H1 (cell line): ENCODE data around the gene LRRTM3. TPM values are rescaled to one million over a fixed set of nuclear protein-coding genes. Genes with fewer than 3 reads are reported as not detected.

Source experiments
- CTCF ChIA-PET: fragments of 300-600 bp; sonication (Branson Sonifier 250); formaldehyde crosslinking; loops from one replicate; lab custom pipeline; 2021; ENCODE audit not compliant: partially characterized antibody; lab: Charles Lee
- POLR2A ChIA-PET: fragments of 300-600 bp; sonication (Branson Sonifier 250); formaldehyde crosslinking; loops from one replicate; lab custom pipeline; 2021; ENCODE audit warnings: inconsistent platforms; ENCODE audit not compliant: partially characterized antibody; lab: Charles Lee
- DNase-seq, 2 experiments: peaks; one replicate each; pipeline versions ENCODE4 v3.0.0 to v3.0.0-alpha.2; 2010 to 2022; ENCODE audit warnings: low spot score in 2 of 2, low read depth in 1 of 2, mixed read lengths in 1 of 2
- FAIRE-seq: peaks from 2 replicates; lab custom pipeline; 2011; peaks lifted over from hg19 to GRCh38; lab: Jason Lieb, UNC
- H2AFZ ChIP-seq: 2 replicates; pipeline ENCODE4 v1.8.1; 2012; ENCODE audit warnings: low read length, inconsistent platforms
- H2AK5ac ChIP-seq: 2 replicates; pipeline ENCODE4 v1.6.1; 2013; ENCODE audit warnings: low read depth, low read length
- H2BK120ac ChIP-seq: replicated peaks from 2 replicates; pipeline ENCODE3; 2013; ENCODE audit warnings: low read depth, low read length, inconsistent platforms
- H2BK12ac ChIP-seq: 2 replicates; pipeline ENCODE4 v1.6.1; 2013; ENCODE audit warnings: low read depth, low read length
- H2BK15ac ChIP-seq: 2 replicates; pipeline ENCODE4 v1.6.1; 2013; ENCODE audit warnings: low read length
- H2BK20ac ChIP-seq: 2 replicates; pipeline ENCODE4 v1.6.1; 2013; ENCODE audit warnings: low read length
- H2BK5ac ChIP-seq: 2 replicates; pipeline ENCODE4 v1.6.1; 2013; ENCODE audit warnings: low read depth, low read length
- H3K14ac ChIP-seq: 2 replicates; pipeline ENCODE4 v1.6.1; 2013; ENCODE audit warnings: inconsistent platforms; ENCODE audit not compliant: insufficient read length
- H3K18ac ChIP-seq: 2 replicates; pipeline ENCODE4 v1.6.1; 2013; ENCODE audit warnings: low read length; ENCODE audit errors: extremely low read depth
- H3K23ac ChIP-seq: 2 replicates; pipeline ENCODE4 v1.6.1; 2013; ENCODE audit warnings: inconsistent platforms; ENCODE audit not compliant: insufficient read length
- H3K23me2 ChIP-seq: 2 replicates; pipeline ENCODE4 v1.6.1; 2013; ENCODE audit warnings: low read depth, low read length
- H3K27ac ChIP-seq: 2 replicates; pipeline ENCODE4 v1.6.1; 2011; ENCODE audit warnings: low read depth, low read length, inconsistent platforms
- H3K27me3 ChIP-seq, 4 experiments: replicated peaks in 1 of 4; 1 replicate in 1 of 4; 2 replicates in 3 of 4; pipeline versions ENCODE4 v1.6.1 to v1.8.1; 2011 to 2013; ENCODE audit warnings: low read length in 3 of 4, mild to moderate bottlenecking in 3 of 4, inconsistent platforms in 2 of 4, mixed read lengths in 2 of 4, moderate library complexity in 1 of 4; ENCODE audit not compliant: control insufficient read depth in 3 of 4, insufficient read depth in 3 of 4; ENCODE audit errors: extremely low read depth in 1 of 4
- H3K36me3 ChIP-seq, 4 experiments: 2 replicates each; pipeline versions ENCODE4 v1.6.1 to v1.8.1; 2011 to 2013; ENCODE audit warnings: mild to moderate bottlenecking in 4 of 4, low read length in 3 of 4, moderate library complexity in 2 of 4, control low read depth in 1 of 4, inconsistent platforms in 1 of 4; ENCODE audit not compliant: insufficient read depth in 4 of 4, control insufficient read depth in 2 of 4
- H3K4ac ChIP-seq: replicated peaks from 2 replicates; pipeline ENCODE3; 2013; ENCODE audit warnings: low read length, low read depth, mixed read lengths, inconsistent platforms; ENCODE audit not compliant: insufficient read length
- H3K4me1 ChIP-seq, 4 experiments: replicated peaks in 1 of 4; 1 replicate in 1 of 4; 2 replicates in 3 of 4; pipeline versions ENCODE4 v1.6.1 to v1.8.1; 2011 to 2013; ENCODE audit warnings: low read length in 3 of 4, inconsistent platforms in 2 of 4, mixed read lengths in 1 of 4; ENCODE audit not compliant: insufficient read depth in 4 of 4, control insufficient read depth in 3 of 4
- H3K4me2 ChIP-seq, 2 experiments: 2 replicates each; pipeline versions ENCODE4 v1.6.1 to v1.8.1; 2011 to 2013; ENCODE audit warnings: low read depth in 2 of 2, low read length in 2 of 2, control low read depth in 1 of 2, inconsistent platforms in 1 of 2, mild to moderate bottlenecking in 1 of 2; ENCODE audit not compliant: insufficient read depth in 1 of 2
- H3K4me3 ChIP-seq, 4 experiments: fragments of 200-600, 300-600 bp in 1 of 4; sonication (generic), shearing (Covaris generic), sonication (Bioruptor Twin) in 1 of 4; 2 replicates each; pipeline versions ENCODE4 v1.5.1 to v1.8.1; 2011 to 2016; ENCODE audit warnings: low read length in 4 of 4, low read depth in 3 of 4, control low read depth in 2 of 4, inconsistent platforms in 2 of 4, mild to moderate bottlenecking in 2 of 4, mixed read lengths in 1 of 4, moderate library complexity in 1 of 4; ENCODE audit not compliant: insufficient read depth in 2 of 4; ENCODE audit errors: extremely low read depth in 1 of 4
- H3K56ac ChIP-seq: replicated peaks from 2 replicates; pipeline ENCODE3; 2013; ENCODE audit warnings: low read depth, mild to moderate bottlenecking, mixed read lengths, low read length, inconsistent platforms; ENCODE audit not compliant: insufficient read length
- H3K79me1 ChIP-seq: 2 replicates; pipeline ENCODE4 v1.6.1; 2013; ENCODE audit warnings: low read depth, low read length, control low read depth
- H3K79me2 ChIP-seq, 2 experiments: 2 replicates each; pipeline versions ENCODE4 v1.6.1 to v1.8.1; 2012 to 2013; ENCODE audit warnings: low read length in 2 of 2, mild to moderate bottlenecking in 2 of 2, inconsistent platforms in 1 of 2; ENCODE audit not compliant: insufficient read depth in 2 of 2, control insufficient read depth in 1 of 2
- H3K9ac ChIP-seq, 4 experiments: replicated peaks in 1 of 4; 1 replicate in 1 of 4; 2 replicates in 3 of 4; pipeline versions ENCODE4 v1.6.1 to v1.8.1; 2011 to 2013; ENCODE audit warnings: low read depth in 3 of 4, low read length in 3 of 4, control low read depth in 2 of 4, mild to moderate bottlenecking in 2 of 4, moderate library complexity in 2 of 4, inconsistent platforms in 1 of 4; ENCODE audit errors: extremely low read depth in 1 of 4
- H3K9me3 ChIP-seq, 2 experiments: 2 replicates each; pipeline versions ENCODE4 v1.6.1 to v1.8.1; 2012 to 2013; ENCODE audit warnings: mild to moderate bottlenecking in 2 of 2, moderate library complexity in 2 of 2, control low read depth in 1 of 2, inconsistent platforms in 1 of 2, low read depth in 1 of 2, low read length in 1 of 2, mixed read lengths in 1 of 2; ENCODE audit not compliant: insufficient read depth in 2 of 2
- H4K20me1 ChIP-seq, 2 experiments: replicated peaks in 1 of 2; 2 replicates each; pipeline versions ENCODE3 to v1.8.1; 2011 to 2013; ENCODE audit warnings: inconsistent platforms in 2 of 2, low read length in 2 of 2, mild to moderate bottlenecking in 1 of 2; ENCODE audit not compliant: insufficient read depth in 2 of 2, control insufficient read depth in 1 of 2
- H4K5ac ChIP-seq: 2 replicates; pipeline ENCODE4 v1.6.1; 2013; ENCODE audit warnings: low read length, low read depth, mixed read lengths, inconsistent platforms; ENCODE audit not compliant: insufficient read length
- H4K8ac ChIP-seq: 2 replicates; pipeline ENCODE4 v1.8.0; 2013; ENCODE audit warnings: mild to moderate bottlenecking, moderate library complexity, low read length, inconsistent platforms; ENCODE audit not compliant: insufficient read depth; ENCODE audit errors: extremely low read depth
- H4K91ac ChIP-seq: replicated peaks from 2 replicates; pipeline ENCODE3; 2013; ENCODE audit warnings: low read length, mixed read lengths, inconsistent platforms; ENCODE audit not compliant: insufficient read length
- ASH2L ChIP-seq: fragments of 200-600, 300-600 bp; sonication (generic); IDR thresholded peaks from one replicate; pipeline ENCODE4 v1.7.1; 2017; ENCODE audit warnings: low read length
- BACH1 ChIP-seq: IDR thresholded peaks from 2 replicates; pipeline ENCODE4 v1.6.1; 2012; ENCODE audit warnings: low read length, improper control_type of control experiment
- CHD1 ChIP-seq: IDR thresholded peaks from 2 replicates; pipeline ENCODE4 v1.6.1; 2012; ENCODE audit warnings: low read depth, low read length, improper control_type of control experiment
- CHD2 ChIP-seq: IDR thresholded peaks from 2 replicates; pipeline ENCODE4 v1.6.1; 2012; ENCODE audit warnings: low read length, improper control_type of control experiment
- FOSL1 ChIP-seq: IDR thresholded peaks from 2 replicates; pipeline ENCODE4 v1.6.1; 2011; ENCODE audit warnings: mild to moderate bottlenecking, low read depth, low read length, moderate library complexity; ENCODE audit not compliant: insufficient read depth
- GABPA ChIP-seq: IDR thresholded peaks from 2 replicates; pipeline ENCODE4 v1.6.1; 2011; ENCODE audit warnings: mild to moderate bottlenecking, low read length, moderate library complexity, borderline replicate concordance; ENCODE audit not compliant: insufficient read depth
- NRF1 ChIP-seq: IDR thresholded peaks from 2 replicates; pipeline ENCODE4 v1.6.1; 2011; ENCODE audit warnings: mild to moderate bottlenecking, low read depth, low read length, improper control_type of control experiment
- RFX5 ChIP-seq: IDR thresholded peaks from 2 replicates; pipeline ENCODE4 v1.6.1; 2011; ENCODE audit warnings: low read depth, low read length, improper control_type of control experiment, borderline replicate concordance
- RNF2 ChIP-seq: fragments of 200-900, 300-1000 bp; sonication (generic); IDR thresholded peaks from 2 replicates; pipeline ENCODE4 v1.7.1; 2016; ENCODE audit warnings: borderline replicate concordance, low read depth, mild to moderate bottlenecking, antibody characterized with exemption, low read length; ENCODE audit not compliant: poor library complexity, severe bottlenecking; ENCODE audit errors: missing control alignments
- RXRA ChIP-seq: IDR thresholded peaks from 2 replicates; pipeline ENCODE4 v1.6.1; 2011; ENCODE audit warnings: low read depth, mild to moderate bottlenecking, low read length, moderate library complexity; ENCODE audit not compliant: insufficient read depth
- SIN3A ChIP-seq, 2 experiments: IDR thresholded peaks in 1 of 2; conservative IDR thresholded peaks in 1 of 2; 2 replicates each; pipeline ENCODE4 v1.6.1; 2011 to 2012; ENCODE audit warnings: low read length in 2 of 2, improper control_type of control experiment in 1 of 2, low read depth in 1 of 2, mild to moderate bottlenecking in 1 of 2
- SIRT6 ChIP-seq: IDR thresholded peaks from one replicate; pipeline ENCODE4 v1.7.1; 2012; ENCODE audit warnings: low read length, inconsistent platforms
- TEAD4 ChIP-seq: IDR thresholded peaks from 2 replicates; pipeline ENCODE4 v1.6.1; 2012; ENCODE audit warnings: low read depth, low read length, inconsistent platforms, mixed read lengths
- WGBS, 2 experiments: shearing (Covaris generic) in 1 of 2; methylation state at CpG; one replicate each; pipeline versions ENCODE4 v1.1.6 to v1.1.7; 2013 to 2015; ENCODE audit warnings: low lambda C conversion rate in 2 of 2, mixed read lengths in 2 of 2, inconsistent platforms in 1 of 2, low coverage in 1 of 2, missing lambda C conversion rate in 1 of 2; ENCODE audit not compliant: insufficient replicate concordance in 2 of 2, insufficient coverage in 1 of 2, insufficient read length in 1 of 2; ENCODE audit errors: extremely low coverage in 1 of 2, missing lambda C conversion rate in 1 of 2; 5-methylcytosine and 5-hydroxymethylcytosine counted together
- polyA plus RNA-seq, 7 experiments: library from polyadenylated mRNA; depleted of rRNA in 3 of 7; stranded (reverse) in 5 of 7; unstranded in 2 of 7; fragments of >200 nt in 5 of 7; fragments of 200-250 nt in 2 of 7; gene quantifications; 1 replicate in 5 of 7; 2 replicates in 1 of 7; 4 replicates in 1 of 7; pipeline versions ENCODE4 v1.2.1 to v1.2.3, GENCODE V29; 2011 to 2013; ENCODE audit warnings: missing spikeins in 2 of 7, mixed read lengths in 2 of 7
- total RNA-seq: library from RNA; stranded (reverse); fragmentation: NEBNext Ultra II Directional; extraction: Animal tissue kit (Norgen Biotek cat#: 25700); gene quantifications from 2 replicates; pipeline ENCODE4 v1.2.1, GENCODE V29; 2021
- TF ChIP-seq, protein P1 (sequence below): IDR thresholded peaks from 2 replicates; pipeline ENCODE4 v1.6.1; 2012; ENCODE audit warnings: inconsistent platforms

The LRRTM3 gene
- total and polyA plus RNA-seq, 2 of the 8 experiments (the other 6 are each of a cell fraction or from before 2014, with no cell fraction given): 0.33 to 0.48 TPM

- no peaks in the 10 kb centered on the region for H3K79me1 ChIP-seq
- no peak overlapping the region for H3K18ac ChIP-seq
- no peaks in the 10 kb centered on the region for H3K23me2 ChIP-seq
- no peak overlapping the region for H3K23ac ChIP-seq
- H2BK12ac ChIP-seq: no peak overlapping the region
- CTCF ChIA-PET: interaction anchor here (0.6 kb wide), 2 partner anchors 41 to 453 kb away, joined by 3 read pairs; no protein-coding TSS in a partner anchor
- H2AK5ac ChIP-seq: no peak overlapping the region
- no peak overlapping the region for H2BK5ac ChIP-seq
- H3K4me3 ChIP-seq: no peak overlapping the region
- H3K79me2 ChIP-seq: no peaks in the 10 kb centered on the region
- no peak for TF ChIP-seq TEAD4
- no peak for TF ChIP-seq CHD1
- TF ChIP-seq ASH2L: no peak
- TF ChIP-seq BACH1: no peak
- TF ChIP-seq SIN3A (conservative IDR thresholded peaks at IDR 0.05 in 1 of 2, IDR thresholded peaks at IDR 0.05 in 1 of 2; ENCODE audit: low read depth in 1 of 2, low read length in 2 of 2): no peak
- TF ChIP-seq RXRA: no peak
- no peak for TF ChIP-seq GABPA
- no peak for TF ChIP-seq RNF2
- no peak for TF ChIP-seq NRF1
- no peak for TF ChIP-seq CHD2
- TF ChIP-seq, protein P1, sequence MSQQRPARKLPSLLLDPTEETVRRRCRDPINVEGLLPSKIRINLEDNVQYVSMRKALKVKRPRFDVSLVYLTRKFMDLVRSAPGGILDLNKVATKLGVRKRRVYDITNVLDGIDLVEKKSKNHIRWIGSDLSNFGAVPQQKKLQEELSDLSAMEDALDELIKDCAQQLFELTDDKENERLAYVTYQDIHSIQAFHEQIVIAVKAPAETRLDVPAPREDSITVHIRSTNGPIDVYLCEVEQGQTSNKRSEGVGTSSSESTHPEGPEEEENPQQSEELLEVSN: no peak
- TF ChIP-seq FOSL1: no peak
- no peak for TF ChIP-seq RFX5
- TF ChIP-seq SIRT6: no peak
- no peak overlapping the region for H4K8ac ChIP-seq
- H3K9ac ChIP-seq: no peak overlapping the region
- H3K9me3 ChIP-seq: no peaks in the 10 kb centered on the region
- no peak overlapping the region for H4K91ac ChIP-seq
- FAIRE-seq (no peak), DNase-seq (no peak)
- WGBS, 2 experiments: 100% methylated on average over 1 of the region's 1 CpG; no CpG with 5 or more reads in 1 of the 2 experiments
- no peaks in the 10 kb centered on the region for H3K36me3 ChIP-seq
- H2BK15ac ChIP-seq: no peak overlapping the region
- H3K56ac ChIP-seq: no peak overlapping the region
- no peak overlapping the region for H4K5ac ChIP-seq
- H2AFZ ChIP-seq: no peak overlapping the region
- no peak overlapping the region for H3K4me2 ChIP-seq
- no peaks in the 10 kb centered on the region for H3K4me1 ChIP-seq
- no peak overlapping the region for H3K14ac ChIP-seq
- H2BK20ac ChIP-seq: no peak overlapping the region
- H3K4ac ChIP-seq: no peak overlapping the region
- H2BK120ac ChIP-seq: no peak overlapping the region
- no peak overlapping the region for H3K27ac ChIP-seq
- POLR2A ChIA-PET: interaction anchor here (0.9 kb wide), 1 partner anchor 48 kb away, joined by 3 read pairs; no protein-coding TSS in a partner anchor
- H3K27me3 ChIP-seq: no peaks in the 10 kb centered on the region
- no peaks in the 10 kb centered on the region for H4K20me1 ChIP-seq
Observed at GRCh38 chr10:66880292-66880691, 45.5 kb upstream of the LRRTM3 start.
